SU-DHL-6 (cell line): ENCODE measurements around the gene TRIM24.
"Not testable (repeated sequence)": the region's sequence is repeated elsewhere in the genome, so short reads cannot be mapped to it uniquely, and the experiment has no call there.

Experiments used
- H2AFZ ChIP-seq: fragments of 200-600 bp; sonication (generic); 2 replicates; pipeline ENCODE4 v1.6.1; 2014; ENCODE audit warnings: low read depth, mild to moderate bottlenecking, moderate library complexity, mixed read lengths, antibody characterized with exemption, low read length; ENCODE audit not compliant: severe bottlenecking
- H3F3A ChIP-seq: fragments of 200-600 bp; shearing (Covaris generic); 2 replicates; pipeline ENCODE4 v1.6.0; 2016; ENCODE audit warnings: antibody characterized with exemption, mild to moderate bottlenecking; ENCODE audit not compliant: insufficient read depth
- H3K27ac ChIP-seq: fragments of 200-600 bp; sonication (generic); 2 replicates; pipeline ENCODE4 v1.5.1; 2016; ENCODE audit warnings: low read depth, mild to moderate bottlenecking, low read length, moderate library complexity, mixed read lengths
- H3K27me3 ChIP-seq: fragments of 200-600 bp; sonication (generic), shearing (Covaris generic); 2 replicates; pipeline ENCODE4 v1.6.0; 2014; ENCODE audit warnings: mild to moderate bottlenecking, low read length
- H3K36me3 ChIP-seq: fragments of 200-600 bp; sonication (generic); 2 replicates; pipeline ENCODE4 v1.6.1; 2014; ENCODE audit warnings: mild to moderate bottlenecking, low read length, mixed read lengths
- H3K4me2 ChIP-seq: fragments of 300-600, 200-600 bp; shearing (Covaris generic), sonication (generic); 2 replicates; pipeline ENCODE4 v1.6.0; 2014; ENCODE audit warnings: low read length, low read depth, mild to moderate bottlenecking; ENCODE audit not compliant: poor library complexity, severe bottlenecking
- H3K4me3 ChIP-seq: fragments of 200-600 bp; sonication (generic); 2 replicates; pipeline ENCODE4 v1.5.1; 2014; ENCODE audit warnings: antibody characterized with exemption, low read length, mild to moderate bottlenecking, mixed read lengths; ENCODE audit not compliant: insufficient read depth, poor library complexity, severe bottlenecking
- H3K79me2 ChIP-seq: fragments of 200-600 bp; sonication (generic); 2 replicates; pipeline ENCODE4 v1.6.1; 2014; ENCODE audit warnings: mild to moderate bottlenecking, low read length, moderate library complexity; ENCODE audit not compliant: insufficient read depth
- H3K9ac ChIP-seq: fragments of 200-600 bp; sonication (generic); 2 replicates; pipeline ENCODE4 v1.7.0; 2014; ENCODE audit warnings: mild to moderate bottlenecking, low read length
- H3K9me2 ChIP-seq: fragments of 200-600 bp; sonication (generic); replicated peaks from 2 replicates; pipeline ENCODE4 v1.6.1; 2014; ENCODE audit warnings: low read length; ENCODE audit not compliant: insufficient read depth
- H3K9me3 ChIP-seq: fragments of 200-600 bp; sonication (generic); 2 replicates; pipeline ENCODE4 v1.6.1; 2014; ENCODE audit warnings: low read length, mixed read lengths; ENCODE audit not compliant: insufficient read depth
- H4K20me1 ChIP-seq: fragments of 200-600 bp; sonication (generic); 2 replicates; pipeline ENCODE4 v1.6.1; 2014; ENCODE audit warnings: low read depth, mild to moderate bottlenecking, antibody characterized with exemption, low read length, moderate library complexity, mixed read lengths
- EZH2phosphoT487 ChIP-seq: fragments of 200-600 bp; sonication (generic), shearing (Covaris generic); conservative IDR thresholded peaks from 2 replicates; pipeline ENCODE4 v1.6.1; 2018; ENCODE audit warnings: mild to moderate bottlenecking, antibody characterized with exemption, low read length, moderate library complexity, mixed read lengths
- TF ChIP-seq, protein P1 (sequence below): fragments of 200-600 bp; sonication (generic); IDR thresholded peaks from one replicate; pipeline ENCODE4 v1.5.1; 2017; ENCODE audit warnings: antibody characterized with exemption, mild to moderate bottlenecking, low read length, moderate library complexity; ENCODE audit not compliant: insufficient read depth, poor library complexity, severe bottlenecking

Gene TRIM24

DNA sequence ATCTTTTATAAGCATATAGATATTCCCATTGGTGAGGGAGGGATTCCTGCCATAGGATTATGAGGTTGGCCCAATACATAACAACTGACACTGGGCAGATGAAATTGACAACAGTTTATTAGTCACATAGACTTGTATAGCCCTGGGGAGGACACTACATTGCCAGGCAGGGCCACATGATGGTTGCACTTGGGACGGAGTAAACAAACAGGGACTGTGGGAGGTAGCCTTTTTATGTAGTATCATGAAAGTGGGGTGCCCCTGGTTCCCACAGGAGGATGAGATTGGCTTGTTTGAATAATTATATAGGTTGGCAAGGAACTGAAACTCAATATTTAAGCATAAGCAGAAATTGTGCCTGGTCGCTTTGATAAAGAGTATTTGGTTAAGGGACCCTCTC is 23.5 kb downstream of the TRIM24 start:
- H3K27me3 ChIP-seq: no peaks in the 10 kb centered on the region
- no peak overlapping the region for H2AFZ ChIP-seq
- no peak overlapping the region for H3K27ac ChIP-seq
- no peak overlapping the region for H3K4me2 ChIP-seq
- TF ChIP-seq, protein P1, sequence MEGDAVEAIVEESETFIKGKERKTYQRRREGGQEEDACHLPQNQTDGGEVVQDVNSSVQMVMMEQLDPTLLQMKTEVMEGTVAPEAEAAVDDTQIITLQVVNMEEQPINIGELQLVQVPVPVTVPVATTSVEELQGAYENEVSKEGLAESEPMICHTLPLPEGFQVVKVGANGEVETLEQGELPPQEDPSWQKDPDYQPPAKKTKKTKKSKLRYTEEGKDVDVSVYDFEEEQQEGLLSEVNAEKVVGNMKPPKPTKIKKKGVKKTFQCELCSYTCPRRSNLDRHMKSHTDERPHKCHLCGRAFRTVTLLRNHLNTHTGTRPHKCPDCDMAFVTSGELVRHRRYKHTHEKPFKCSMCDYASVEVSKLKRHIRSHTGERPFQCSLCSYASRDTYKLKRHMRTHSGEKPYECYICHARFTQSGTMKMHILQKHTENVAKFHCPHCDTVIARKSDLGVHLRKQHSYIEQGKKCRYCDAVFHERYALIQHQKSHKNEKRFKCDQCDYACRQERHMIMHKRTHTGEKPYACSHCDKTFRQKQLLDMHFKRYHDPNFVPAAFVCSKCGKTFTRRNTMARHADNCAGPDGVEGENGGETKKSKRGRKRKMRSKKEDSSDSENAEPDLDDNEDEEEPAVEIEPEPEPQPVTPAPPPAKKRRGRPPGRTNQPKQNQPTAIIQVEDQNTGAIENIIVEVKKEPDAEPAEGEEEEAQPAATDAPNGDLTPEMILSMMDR: no peak
- no peak for TF ChIP-seq EZH2phosphoT487
- H3K36me3 ChIP-seq: 0 out of 2 replicates have a peak, but pooled peaks cover 3% of the 10 kb centered on the region
- H3K4me3 ChIP-seq: no peak overlapping the region
- peaks cover 94% of the 10 kb centered on the region for H3K79me2 ChIP-seq
- H4K20me1 ChIP-seq: peaks cover 9% of the 10 kb centered on the region; the same call in 1 of the 2 replicates
- H3K9me2 ChIP-seq: no peaks in the 10 kb centered on the region
- no peak overlapping the region for H3K9ac ChIP-seq
- H3K9me3 ChIP-seq: no peaks in the 10 kb centered on the region
- H3F3A ChIP-seq: no peaks in the 10 kb centered on the region

DNA sequence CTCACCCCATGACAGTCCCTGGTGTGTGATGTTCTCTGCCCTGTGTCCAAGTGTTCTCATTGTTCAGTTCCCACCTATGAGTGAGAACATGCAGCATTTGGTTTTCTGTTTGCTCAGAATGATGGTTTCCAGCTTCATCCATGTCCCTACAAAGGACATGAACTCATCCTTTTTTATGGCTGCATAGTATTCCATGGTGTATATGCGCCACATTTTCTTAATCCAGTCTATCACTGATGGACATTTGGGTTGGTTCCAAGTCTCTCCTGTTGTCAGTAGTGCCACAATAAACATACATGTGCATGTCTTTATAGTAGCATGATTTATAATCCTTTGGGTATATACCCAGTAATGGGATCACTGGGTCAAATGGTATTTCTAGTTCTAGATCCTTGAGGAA is 25.4 kb downstream of the TRIM24 start:
- not testable (repeated sequence) for H3K27me3 ChIP-seq, H3K27ac ChIP-seq, H3K4me3 ChIP-seq, H3K36me3 ChIP-seq, H3K9me2 ChIP-seq, H3K9me3 ChIP-seq, H3F3A ChIP-seq, H3K4me2 ChIP-seq, H4K20me1 ChIP-seq, H2AFZ ChIP-seq, H3K9ac ChIP-seq
- peaks cover 88% of the 10 kb centered on the region for H3K79me2 ChIP-seq

DNA sequence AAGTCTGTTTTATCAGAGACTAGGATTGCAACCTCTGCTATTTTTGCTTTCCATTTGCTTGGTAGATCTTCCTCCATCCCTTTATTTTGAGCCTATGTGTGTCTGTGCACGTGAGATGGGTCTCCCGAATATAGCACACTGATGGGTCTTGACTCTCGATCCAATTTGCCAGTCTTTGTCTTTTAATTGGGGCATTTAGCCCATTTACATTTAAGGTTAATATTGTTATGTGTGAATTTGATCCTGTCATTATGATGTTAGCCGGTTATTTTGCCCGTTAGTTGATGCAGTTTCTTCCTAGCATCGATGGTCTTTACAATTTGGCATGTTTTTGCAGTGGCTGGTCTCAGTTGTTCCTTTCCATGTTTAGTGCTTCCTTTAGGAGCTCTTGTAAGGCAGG is 29.1 kb downstream of the TRIM24 start:
- H3F3A ChIP-seq, H3K9ac ChIP-seq, H3K9me3 ChIP-seq, H2AFZ ChIP-seq, H3K9me2 ChIP-seq, H3K27me3 ChIP-seq, H3K36me3 ChIP-seq, H3K4me2 ChIP-seq, H3K4me3 ChIP-seq, H3K27ac ChIP-seq: not testable (repeated sequence)
- Histone ChIP-seq H3K79me2 (peaks cover 89% of the 10 kb centered on the region), H4K20me1 (peaks cover 19% of the 10 kb centered on the region)

DNA sequence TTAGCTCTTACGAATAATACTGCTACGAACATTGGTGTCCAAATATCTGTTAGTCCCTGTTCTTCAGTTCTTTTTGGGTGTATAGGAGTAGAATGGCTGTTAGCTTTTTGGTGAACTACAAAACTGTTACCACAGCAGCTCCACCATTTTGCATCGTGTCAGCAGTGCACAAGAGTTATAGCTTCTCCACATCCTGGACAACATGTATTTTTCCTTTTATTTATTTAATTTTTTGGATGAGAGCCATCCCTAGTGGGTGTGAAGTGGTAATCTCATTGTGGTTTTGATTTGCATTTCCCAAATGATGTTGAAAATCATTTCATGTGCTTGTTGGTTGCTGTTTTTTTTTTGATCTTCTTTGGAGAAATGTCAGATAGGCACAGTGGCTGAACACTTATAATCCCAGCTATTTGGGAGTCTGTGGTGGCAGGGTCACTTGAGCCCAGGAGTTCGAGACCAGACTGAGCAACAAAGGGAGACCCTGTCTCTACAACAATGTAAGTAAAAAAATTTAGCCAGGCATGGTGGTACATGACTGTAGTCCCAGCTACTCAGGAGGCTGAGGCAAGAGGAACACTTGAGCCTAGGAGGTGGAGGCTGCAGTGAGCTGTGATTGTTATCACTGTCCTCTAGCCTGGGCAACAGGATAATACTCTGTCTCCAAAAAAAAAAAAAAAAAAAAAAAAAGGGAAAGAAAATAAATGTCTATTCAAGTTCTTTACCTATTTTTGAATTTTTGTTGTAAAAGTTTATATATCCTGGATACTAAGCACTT is 31.7 kb downstream of the TRIM24 start:
- no peak overlapping the region for H3K4me3 ChIP-seq
- no peak for TF ChIP-seq EZH2phosphoT487
- TF ChIP-seq, protein P1: no peak
- no peaks in the 10 kb centered on the region for H3K36me3 ChIP-seq
- no peaks in the 10 kb centered on the region for H3K9me2 ChIP-seq
- H3K27me3 ChIP-seq: no peaks in the 10 kb centered on the region
- H2AFZ ChIP-seq: no peak overlapping the region
- H4K20me1 ChIP-seq: peaks cover 19% of the 10 kb centered on the region
- no peak overlapping the region for H3K4me2 ChIP-seq
- no peaks in the 10 kb centered on the region for H3F3A ChIP-seq
- no peak overlapping the region for H3K9ac ChIP-seq
- H3K79me2 ChIP-seq: peaks cover 89% of the 10 kb centered on the region
- no peak overlapping the region for H3K27ac ChIP-seq
- H3K9me3 ChIP-seq: no peaks in the 10 kb centered on the region
